Activated effector memory CD4-positive, alpha-beta T cell treated with Interleukin-2 at 50 U/mL for 16 hours (primary cell): ENCODE results near the gene ANO9.
"Not testable (repeated sequence)": the region's sequence is repeated elsewhere in the genome, so short reads cannot be mapped to it uniquely, and the experiment has no call there.

Source experiments
- DNase-seq: peaks from one replicate; pipeline ENCODE4 v3.0.0-alpha.2; 2020

ANO9 gene

DNA sequence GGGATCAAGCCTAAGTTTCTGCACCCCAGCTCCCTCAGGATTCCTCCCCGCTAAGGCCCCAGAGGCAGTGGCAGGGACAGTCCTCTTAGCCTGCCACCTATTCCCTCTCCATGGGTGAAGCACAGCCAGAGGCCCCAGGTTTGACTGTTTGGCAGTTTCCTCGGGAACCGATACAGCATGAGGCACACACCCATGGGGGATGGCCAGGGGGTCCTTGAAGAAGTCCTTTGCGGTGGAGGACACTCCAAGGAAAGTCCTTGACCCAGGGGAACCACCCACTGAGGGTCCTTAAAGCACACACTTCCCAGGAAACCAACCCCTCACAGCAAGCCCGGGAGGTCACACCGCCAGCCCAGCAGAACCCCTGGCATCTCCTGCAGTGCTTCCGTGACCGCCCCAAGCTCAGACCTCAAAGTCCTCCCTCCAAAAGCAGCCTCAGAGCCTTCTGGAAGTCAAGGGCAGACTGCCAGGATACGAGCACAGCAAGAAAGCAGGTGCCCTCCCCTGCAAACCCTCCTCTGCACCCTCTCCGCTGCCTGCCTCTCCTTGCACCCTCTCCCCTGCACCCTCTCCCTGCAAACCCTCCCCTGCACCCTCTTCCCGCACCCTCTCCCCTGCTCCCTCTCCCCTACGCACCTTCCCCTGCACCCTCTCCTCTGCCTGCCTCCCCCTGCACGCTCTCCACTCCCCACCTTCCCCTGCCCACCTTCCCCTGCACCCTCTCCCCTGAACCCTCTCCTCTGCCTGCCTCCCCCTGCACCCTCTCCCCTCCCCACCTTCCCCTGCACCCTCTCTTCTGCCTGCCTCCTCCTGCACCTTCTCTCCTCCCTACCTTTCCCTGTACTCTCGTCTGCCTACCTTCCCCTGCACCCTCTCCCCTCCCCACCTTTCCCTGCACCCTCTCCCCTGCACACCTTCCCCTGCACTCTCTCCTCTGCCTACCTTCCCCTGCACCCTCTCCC lies 28.4 kb downstream of the ANO9 start:
- no peak for DNase-seq

DNA sequence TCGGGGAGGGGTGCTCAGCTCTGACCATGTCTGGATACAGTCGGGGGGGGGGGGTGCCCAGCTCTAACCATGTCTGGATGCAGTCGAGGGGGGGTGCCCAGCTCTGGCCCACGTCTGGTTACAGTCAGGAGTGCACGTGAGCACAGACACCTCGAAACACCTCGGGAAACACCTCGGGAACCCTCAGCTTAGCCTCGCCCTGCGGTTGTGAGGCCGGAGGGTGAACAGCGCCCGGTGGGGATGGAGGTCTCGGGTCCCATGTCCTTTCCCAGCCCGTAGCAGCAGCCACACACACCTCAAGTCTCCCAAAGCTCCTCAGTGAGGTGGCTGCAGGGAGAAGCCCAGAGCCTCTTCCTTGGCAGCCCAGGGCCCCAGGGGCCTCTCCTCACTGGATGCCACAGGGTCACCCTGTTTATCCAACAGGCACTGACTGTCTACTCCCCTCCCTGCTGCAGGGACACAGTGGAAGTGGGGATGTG lies 29.1 kb downstream of the ANO9 start:
- DNase-seq: no peak

DNA sequence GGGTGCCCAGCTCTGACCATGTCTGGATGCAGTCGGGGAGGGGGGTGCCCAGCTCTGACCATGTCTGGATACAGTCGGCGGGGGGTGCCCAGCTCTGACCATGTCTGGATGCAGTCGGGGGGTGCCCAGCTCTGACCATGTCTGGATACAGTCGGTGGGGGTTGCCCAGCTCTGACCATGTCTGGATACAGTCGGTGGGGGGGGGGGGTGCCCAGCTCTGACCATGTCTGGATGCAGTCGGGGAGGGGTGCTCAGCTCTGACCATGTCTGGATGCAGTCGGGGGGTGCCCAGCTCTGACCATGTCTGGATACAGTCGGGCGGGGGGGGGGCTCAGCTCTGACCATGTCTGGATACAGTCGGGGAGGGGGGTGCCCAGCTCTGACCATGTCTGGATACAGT lies 30.3 kb downstream of the ANO9 start:
- DNase-seq: not testable (repeated sequence)

DNA sequence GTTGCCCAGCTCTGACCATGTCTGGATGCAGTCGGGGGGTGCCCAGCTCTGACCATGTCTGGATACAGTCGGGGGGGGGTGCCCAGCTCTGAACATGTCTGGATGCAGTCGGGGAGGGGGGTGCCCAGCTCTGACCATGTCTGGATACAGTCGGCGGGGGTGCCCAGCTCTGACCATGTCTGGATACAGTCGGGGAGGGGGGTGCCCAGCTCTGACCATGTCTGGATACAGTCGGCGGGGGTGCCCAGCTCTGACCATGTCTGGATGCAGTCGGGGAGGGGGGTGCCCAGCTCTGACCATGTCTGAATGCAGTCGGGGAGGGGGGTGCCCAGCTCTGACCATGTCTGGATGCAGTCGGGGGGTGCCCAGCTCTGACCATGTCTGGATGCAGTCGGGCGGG lies 31.1 kb downstream of the ANO9 start:
- DNase-seq: not testable (repeated sequence)

DNA sequence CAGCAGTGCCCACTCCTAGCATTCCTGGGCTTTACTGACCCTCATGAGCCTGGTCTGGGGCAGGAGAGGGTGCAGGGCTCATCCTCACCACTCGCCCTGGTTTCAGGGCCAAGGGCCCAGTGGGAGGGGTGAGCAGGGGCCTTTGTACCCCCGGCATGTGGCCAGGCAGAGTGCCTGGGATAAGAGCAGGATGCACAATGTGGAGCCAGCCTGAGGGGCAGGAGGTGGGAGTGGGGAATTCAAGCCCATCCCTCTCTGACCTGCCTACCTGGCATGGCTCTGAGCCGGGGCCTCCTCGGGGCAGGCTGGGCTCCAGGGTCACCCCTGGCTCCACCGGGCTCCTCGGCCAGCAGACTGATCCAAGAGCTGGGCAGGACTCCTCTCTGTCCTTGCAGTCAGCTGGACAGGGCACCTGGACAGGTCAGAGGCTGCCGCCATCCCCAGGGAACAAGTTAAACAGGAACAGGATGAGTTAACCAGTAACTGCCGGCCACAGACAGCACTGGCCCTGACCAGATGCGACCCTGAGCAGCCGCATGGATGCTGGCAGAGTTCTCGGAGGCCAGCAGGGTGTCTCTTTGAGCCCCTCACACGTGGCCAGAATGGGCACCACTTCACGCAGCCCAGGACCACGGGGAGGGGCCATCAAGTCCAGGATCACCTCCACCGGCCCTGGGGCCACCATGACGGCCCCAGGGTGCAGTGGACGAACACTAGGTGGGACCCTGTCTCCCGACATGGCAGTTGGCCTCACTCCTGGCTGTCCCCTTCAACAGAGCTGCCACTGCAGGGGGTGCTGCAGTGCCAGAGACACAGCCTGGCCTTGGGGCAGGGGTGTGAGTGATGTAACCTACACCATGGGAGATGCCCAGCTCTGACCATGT lies 32.0 kb downstream of the ANO9 start:
- DNase-seq: no peak

DNA sequence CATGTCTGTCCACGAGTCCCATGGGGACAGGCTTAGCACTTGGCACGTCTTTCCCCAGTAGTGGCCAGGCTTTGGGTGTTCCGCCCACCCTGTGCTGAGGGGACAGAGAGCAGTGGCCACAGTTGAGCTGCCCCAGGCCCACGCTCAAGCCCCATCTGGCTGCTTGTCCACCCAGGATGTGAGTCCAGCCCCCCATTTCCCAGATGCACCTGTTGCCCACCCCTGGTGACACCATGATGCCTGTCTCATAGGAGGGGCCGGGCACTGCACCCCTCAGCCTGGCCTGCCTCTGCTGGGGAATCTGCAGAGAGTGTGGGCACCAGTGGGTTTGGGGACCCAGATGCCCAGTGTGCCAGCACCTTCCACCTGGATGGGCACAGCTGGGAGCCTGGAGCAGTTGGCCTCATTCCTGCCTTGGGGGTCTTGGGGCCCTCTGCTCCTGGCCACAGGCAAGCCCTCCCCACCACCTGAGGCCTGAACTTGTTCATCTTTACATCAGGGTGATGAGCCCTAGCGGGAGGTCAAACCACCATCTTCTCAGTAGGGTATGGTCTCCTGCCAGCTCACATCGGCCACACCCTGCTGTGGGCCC lies 32.7 kb downstream of the ANO9 start:
- DNase-seq: no peak

DNA sequence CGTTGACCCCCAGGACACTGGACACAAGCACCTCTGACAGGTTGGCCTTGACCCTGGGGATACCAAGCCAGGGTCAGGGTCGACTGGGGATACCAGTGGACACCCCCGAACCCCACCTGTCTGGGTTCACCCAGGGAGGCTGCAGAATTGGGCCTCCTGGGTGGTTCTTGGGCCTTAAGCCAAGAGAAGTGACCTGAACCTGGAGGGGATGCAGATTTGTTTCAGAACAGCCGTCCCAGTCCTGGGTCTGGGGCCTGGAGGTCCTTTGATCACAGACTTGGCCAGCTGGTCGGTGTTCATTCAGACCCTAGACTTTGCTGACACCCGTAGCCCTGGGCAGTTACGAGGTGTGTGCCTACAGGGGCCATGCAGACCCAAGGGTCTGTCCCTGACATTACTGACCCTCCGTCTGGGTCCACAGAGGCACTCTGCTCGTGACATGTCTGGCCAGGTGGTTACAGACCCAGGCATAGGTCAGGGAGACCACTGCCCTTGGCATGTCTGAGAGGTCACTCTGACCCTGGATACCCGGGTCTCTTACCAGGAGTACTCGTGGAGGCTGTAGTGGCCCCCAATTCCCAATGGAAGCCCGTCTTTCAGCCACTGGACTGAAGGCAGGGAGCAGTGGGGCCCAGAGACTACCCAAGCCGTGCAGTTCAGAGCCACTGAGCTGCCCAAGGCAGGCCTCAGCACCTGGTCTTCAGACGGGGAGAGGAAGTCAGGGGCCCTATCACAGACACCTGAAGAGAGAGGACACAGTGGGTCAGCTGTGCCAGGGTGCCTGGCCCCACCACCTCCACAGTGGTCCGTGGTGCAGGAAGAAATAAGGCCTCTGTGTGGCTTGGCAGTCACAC lies 33.4 kb downstream of the ANO9 start:
- DNase-seq: no peak

DNA sequence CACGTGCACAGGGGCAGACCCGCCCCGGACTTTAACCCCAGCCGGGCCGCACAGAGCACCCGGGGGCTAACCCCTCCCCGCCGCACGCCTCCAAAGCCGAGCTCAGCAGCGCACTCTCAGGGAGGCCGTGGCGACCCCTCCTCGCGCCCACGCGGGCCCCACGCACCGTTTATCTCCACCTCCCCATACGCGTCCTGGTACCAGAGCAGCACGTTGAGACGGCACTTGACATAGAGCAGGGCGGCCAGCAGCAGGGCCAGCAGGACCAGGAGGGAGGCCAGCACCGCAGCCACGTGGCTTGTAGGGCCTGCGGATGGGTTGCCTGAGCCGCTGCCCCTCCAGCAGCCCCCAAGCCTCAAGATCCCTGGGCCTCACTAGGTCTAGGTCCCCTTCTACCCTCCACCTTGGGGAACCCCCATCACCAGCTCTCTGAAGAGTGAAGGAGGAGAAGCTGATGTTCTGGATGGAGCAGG lies 34.1 kb downstream of the ANO9 start:
- no peak for DNase-seq

DNA sequence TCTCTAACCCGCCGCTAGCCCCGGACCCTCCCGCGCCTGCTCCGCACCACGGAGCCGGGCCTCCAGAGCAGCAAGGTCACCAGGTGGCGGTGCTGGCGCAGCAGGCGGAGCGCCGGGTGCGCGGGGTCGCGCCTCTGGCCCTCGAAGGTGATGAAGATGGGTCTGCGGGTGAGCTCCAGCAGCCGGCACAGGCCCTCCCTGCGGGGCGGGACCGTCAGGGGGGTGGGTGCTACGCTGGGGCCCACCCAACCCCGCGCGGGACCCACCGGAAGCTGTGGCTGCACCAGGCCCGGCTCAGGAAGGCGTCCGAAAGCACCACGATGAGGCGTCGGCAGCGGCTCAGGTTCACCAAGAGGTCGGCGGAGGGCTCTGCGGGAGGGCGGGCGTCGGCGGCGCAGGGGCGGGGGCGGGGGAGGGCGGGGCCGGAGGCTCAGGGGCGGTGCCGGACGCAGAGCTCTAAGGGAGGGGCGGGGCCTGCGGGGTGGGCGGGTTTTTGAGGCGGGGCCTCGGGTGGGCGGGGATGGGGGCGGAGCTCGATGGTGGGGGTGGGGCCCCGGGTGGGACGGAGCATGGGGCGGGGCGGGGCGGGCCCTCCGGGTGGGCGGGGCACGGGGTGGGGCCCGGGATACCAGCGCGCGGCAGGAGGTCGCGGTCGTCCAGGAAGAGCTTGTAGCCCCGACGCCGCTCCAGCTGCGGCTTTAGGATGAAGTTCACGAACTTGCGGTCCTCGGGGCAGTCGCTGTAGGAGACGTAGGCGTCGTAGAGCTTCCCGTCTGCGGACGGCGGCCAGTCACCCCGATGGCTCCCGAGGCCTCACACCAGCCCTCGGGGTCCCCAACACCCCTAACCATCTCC lies 34.8 kb downstream of the ANO9 start:
- DNase-seq: peak; percentile 90

DNA sequence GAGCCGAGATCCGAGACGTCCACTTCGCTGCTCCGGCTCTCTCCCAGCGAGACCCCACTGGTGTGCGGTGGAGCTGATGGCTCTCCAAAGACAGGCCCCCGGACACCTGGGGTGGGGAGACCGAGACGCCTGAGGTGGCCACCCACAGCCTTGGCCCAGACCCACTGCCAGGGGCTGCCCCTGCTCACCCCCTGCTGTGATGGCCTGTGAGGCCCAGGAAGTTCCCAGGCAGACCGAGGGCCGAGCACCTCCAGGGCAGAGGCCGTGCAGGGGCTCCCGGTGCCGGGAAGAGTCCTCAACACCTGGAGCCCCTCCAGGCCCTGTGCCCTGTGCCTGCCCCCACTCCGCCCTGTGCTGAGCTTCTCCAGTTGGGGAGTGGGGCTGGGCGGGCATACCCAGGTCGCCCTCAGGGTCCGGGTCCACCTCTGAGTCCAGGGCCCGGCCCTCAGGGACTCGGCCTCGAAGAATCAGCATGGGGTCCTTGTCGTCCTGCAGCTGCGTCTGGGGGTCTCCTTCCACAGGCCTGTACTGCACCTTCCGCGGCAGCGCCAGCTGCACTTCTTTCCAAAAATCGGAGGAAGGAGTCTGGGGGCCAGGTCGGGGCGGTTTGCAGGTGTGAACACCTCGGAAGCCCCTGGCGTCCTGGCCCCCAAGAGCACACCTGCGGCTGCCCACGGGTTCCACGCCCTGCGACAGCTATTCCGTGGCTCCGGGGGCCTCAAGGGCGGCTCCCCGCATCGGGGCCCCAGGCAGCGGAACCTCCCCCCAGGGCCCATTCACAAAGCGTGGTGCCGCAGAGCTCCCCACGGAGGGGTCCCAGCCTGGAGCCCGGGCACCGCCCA lies 35.6 kb downstream of the ANO9 start:
- no peak for DNase-seq

DNA sequence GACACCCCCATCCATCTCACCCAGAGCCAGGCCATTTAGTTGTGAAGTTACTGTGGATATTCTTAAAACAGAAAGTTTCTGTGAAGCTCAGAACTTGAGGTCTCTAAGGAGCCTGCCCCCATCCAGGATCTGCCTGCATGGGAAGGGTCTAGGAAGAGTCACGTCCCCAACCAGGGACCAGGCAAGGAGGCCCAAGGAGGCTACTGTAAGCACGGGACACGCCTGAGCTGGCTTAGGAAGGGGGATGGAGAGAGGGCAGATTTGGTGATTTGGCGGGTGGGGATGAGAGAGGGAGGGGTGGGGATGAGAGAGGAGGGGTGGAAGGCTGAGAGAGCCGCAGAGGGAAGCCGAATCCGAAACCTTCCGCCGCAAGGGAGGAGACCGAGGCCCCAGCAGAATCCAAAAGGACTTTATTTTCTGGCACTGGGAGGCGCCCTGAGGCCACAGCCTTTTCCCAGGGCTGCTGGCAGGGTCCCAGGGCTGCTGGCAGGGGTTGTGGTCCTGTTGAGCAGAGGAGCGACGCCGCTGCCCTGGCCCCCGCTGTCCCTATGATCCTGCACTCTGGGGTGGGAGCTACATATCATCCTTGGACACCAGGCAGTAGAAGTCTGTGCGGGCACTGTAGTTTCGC lies 36.4 kb downstream of the ANO9 start:
- no peak for DNase-seq

DNA sequence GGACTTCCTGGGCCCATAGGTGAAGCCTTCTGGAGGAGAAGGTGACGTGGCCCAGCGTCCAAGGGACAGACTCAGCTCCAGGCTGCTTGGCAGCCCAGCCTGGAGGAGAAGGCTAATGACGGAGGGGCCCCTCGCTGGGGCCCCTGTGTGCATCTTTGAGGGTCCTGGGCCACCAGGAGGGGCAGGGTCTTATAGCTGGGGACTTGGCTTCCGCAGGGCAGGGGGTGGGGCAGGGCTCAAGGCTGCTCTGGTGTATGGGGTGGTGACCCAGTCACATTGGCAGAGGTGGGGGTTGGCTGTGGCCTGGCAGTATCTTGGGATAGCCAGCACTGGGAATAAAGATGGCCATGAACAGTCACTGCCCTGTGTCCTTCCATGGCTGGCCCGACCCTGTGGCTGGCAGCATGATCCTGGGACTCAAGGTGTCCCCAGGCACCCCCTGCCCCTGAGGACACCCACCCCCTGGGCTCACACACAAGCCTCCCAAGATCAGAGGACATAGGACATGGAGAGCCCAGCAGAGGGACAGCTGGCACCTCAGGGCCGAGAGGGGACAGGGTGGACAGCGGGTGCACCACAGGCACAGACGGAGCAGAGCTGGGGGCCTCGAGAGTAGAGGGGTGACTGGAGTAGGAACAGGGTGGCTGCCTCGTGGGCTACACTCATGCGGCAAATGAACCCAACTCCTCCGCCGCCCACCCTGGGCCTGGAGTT lies 37.1 kb downstream of the ANO9 start:
- no peak for DNase-seq

DNA sequence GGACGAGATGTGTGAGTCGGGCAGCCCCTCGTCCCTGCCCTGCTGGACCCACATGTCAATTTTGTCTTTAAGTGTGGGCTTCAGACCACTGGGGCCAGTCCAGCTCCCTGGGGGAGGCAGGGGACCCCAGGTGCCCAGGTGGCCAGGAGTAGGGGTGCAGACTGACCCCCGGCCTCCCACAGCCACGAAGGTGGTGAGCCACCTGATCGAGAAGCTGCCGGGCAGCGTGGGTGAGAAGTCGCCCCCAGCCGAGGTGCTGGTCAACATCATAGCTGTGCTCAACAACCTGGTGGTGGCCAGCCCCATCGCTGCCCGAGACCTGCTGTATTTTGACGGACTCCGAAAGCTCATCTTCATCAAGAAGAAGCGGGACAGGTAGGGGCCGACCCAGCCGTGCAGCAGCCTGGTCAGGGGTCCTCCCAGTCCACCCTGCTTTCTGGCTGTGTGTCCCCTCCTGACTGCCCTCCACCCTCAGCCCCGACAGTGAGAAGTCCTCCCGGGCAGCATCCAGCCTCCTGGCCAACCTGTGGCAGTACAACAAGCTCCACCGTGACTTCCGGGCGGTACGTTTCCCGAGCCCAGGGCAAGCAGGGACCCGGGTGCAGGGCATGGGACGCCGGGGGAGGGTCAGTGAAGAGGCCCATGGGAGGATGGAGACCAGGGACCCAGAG lies 37.9 kb downstream of the ANO9 start:
- no peak for DNase-seq

DNA sequence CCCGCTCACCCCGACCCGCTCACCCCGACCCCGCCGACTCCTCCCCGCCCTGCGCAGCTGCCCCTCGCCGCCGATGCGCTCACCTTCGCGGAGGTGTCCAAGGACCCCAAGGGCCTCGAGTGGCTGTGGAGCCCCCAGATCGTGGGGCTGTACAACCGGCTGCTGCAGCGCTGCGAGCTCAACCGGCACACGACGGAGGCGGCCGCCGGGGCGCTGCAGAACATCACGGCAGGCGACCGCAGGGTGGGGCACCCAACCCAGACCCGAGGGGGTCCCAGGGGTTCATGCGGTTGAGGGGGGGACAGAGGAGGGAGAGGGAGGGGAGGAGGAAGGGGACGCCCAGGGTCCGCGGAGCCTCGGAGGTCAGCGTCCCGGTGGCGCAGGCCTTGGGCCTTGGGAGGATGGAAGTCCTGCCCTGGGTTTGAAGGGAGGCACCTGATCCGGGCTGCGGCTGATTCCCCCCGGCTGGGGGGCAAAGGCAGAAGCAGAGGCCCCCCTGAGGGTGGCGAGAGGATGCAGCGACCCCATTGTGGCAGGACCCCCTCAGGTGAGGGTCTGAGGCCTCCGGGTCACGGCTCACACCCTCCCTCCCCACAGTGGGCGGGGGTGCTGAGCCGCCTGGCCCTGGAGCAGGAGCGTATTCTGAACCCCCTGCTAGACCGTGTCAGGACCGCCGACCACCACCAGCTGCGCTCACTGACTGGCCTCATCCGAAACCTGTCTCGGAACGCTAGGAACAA lies 38.6 kb downstream of the ANO9 start:
- no peak for DNase-seq

DNA sequence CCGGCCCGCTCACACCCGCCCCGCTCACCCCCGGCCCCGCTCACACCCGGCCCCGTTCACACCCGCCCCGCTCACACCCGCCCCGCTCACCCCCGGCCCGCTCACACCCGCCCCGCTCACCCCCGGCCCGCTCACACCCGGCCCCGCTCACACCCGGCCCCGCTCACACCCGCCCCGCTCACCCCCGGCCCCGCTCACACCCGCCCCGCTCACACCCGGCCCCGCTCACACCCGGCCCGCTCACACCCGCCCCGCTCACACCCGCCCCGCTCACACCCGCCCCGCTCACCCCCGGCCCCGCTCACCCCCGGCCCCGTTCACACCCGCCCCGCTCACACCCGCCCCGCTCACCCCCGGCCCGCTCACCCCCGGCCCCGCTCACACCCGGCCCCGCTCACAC lies 40.6 kb downstream of the ANO9 start:
- DNase-seq: not testable (repeated sequence)

DNA sequence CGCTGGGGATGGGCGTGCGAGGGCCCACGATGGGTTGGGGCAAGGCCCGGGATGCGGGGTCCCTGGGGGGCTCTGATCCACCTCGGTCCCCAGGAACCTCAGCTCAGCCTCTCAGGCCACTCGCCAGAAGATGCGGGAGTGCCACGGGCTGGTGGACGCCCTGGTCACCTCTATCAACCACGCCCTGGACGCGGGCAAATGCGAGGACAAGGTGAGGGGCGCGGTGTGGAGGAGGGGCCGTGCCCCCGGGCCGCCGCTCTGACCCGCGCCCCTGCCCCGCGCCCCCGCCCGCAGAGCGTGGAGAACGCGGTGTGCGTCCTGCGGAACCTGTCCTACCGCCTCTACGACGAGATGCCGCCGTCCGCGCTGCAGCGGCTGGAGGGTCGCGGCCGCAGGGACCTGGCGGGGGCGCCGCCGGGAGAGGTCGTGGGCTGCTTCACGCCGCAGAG lies 41.5 kb downstream of the ANO9 start:
- no peak for DNase-seq

DNA sequence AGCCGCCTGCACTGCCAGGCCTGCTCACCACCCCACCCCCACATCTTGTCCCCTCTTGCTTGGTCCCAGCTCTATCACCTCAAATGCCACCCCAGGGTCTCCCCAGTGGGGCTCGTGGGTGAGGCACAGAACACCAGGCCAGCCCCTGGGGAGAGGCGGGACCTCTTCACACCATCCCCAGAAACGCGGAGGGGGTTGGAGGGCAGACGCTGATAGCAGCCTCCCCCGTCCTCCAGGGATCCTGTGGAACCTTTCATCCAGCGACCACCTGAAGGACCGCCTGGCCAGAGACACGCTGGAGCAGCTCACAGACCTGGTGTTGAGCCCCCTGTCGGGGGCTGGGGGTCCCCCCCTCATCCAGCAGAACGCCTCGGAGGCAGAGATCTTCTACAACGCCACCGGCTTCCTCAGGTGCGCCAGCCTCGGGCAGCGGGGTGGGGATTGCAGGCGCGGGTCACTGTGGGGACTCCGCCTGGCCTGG lies 42.0 kb downstream of the ANO9 start:
- no peak for DNase-seq
